ENCODE data around the gene TAS2R9. TPM values are rescaled to one million over a fixed set of nuclear protein-coding genes. Genes with fewer than 3 reads are reported as not detected.

The TAS2R9 gene
- total RNA-seq, 1 experiment from 2014 or later: not detected

Other genes with a start within 250 kb of the TAS2R9 start
- 28.6 and 35.9 TPM in 2 replicates for gene MAGOHB, start 196.6 kb downstream of the TAS2R9 start, total RNA-seq (2014; rRNA removed; shearing (Covaris generic))
- 0.12 and 9.9 TPM in 2 replicates for gene STYK1, start 136.1 kb downstream of the TAS2R9 start, total RNA-seq (2014; rRNA removed; shearing (Covaris generic))
- 28.7 and 33.7 TPM in 2 replicates for gene YBX3, start 86.8 kb downstream of the TAS2R9 start, total RNA-seq (2014; rRNA removed; shearing (Covaris generic))
- gene TAS2R7, start 7.5 kb downstream of the TAS2R9 start, total RNA-seq (2014; rRNA removed; shearing (Covaris generic)): not detected in 2 replicates
- not detected in 2 replicates for gene TAS2R8, start 2.9 kb downstream of the TAS2R9 start, total RNA-seq (2014; rRNA removed; shearing (Covaris generic))
- gene TAS2R10, start 16.2 kb upstream of the TAS2R9 start, total RNA-seq (2014; rRNA removed; shearing (Covaris generic)): not detected in 2 replicates
- 0.28 TPM in 1 of 2 replicates, not detected in the other for gene PRR4, start 39.3 kb upstream of the TAS2R9 start, total RNA-seq (2014; rRNA removed; shearing (Covaris generic))
- gene PRH1, start 74.1 kb upstream of the TAS2R9 start, total RNA-seq (2014; rRNA removed; shearing (Covaris generic)): 0.57 and 9.3 TPM in 2 replicates
- 0.36 TPM in 1 of 2 replicates, not detected in the other for gene TAS2R13, start 99.4 kb upstream of the TAS2R9 start, total RNA-seq (2014; rRNA removed; shearing (Covaris generic))
- gene PRH2, start 119.1 kb upstream of the TAS2R9 start, total RNA-seq (2014; rRNA removed; shearing (Covaris generic)): not detected in 2 replicates
- gene TAS2R14, start 129.1 kb upstream of the TAS2R9 start, total RNA-seq (2014; rRNA removed; shearing (Covaris generic)): 1.2 and 1.7 TPM in 2 replicates
- not detected in 2 replicates for gene TAS2R50, start 176.7 kb upstream of the TAS2R9 start, total RNA-seq (2014; rRNA removed; shearing (Covaris generic))
- gene TAS2R20, start 188.1 kb upstream of the TAS2R9 start, total RNA-seq (2014; rRNA removed; shearing (Covaris generic)): 0.46 and 0.79 TPM in 2 replicates
- 0.12 and 1.3 TPM in 2 replicates for gene TAS2R19, start 212.5 kb upstream of the TAS2R9 start, total RNA-seq (2014; rRNA removed; shearing (Covaris generic))
- 1.1 and 2.5 TPM in 2 replicates for gene TAS2R31, start 221.2 kb upstream of the TAS2R9 start, total RNA-seq (2014; rRNA removed; shearing (Covaris generic))